ENCODE data around the gene PIK3R3. TPM values are rescaled to one million over a fixed set of nuclear protein-coding genes. Genes with fewer than 3 reads are reported as not detected.

Gene PIK3R3
- total and polyA plus RNA-seq, 9 of the 15 experiments (the other 6 are each of a cell fraction or from before 2014, with no cell fraction given), result 1.4 to 7.7 (median 4.6) TPM

- TF ChIP-seq, protein P1, sequence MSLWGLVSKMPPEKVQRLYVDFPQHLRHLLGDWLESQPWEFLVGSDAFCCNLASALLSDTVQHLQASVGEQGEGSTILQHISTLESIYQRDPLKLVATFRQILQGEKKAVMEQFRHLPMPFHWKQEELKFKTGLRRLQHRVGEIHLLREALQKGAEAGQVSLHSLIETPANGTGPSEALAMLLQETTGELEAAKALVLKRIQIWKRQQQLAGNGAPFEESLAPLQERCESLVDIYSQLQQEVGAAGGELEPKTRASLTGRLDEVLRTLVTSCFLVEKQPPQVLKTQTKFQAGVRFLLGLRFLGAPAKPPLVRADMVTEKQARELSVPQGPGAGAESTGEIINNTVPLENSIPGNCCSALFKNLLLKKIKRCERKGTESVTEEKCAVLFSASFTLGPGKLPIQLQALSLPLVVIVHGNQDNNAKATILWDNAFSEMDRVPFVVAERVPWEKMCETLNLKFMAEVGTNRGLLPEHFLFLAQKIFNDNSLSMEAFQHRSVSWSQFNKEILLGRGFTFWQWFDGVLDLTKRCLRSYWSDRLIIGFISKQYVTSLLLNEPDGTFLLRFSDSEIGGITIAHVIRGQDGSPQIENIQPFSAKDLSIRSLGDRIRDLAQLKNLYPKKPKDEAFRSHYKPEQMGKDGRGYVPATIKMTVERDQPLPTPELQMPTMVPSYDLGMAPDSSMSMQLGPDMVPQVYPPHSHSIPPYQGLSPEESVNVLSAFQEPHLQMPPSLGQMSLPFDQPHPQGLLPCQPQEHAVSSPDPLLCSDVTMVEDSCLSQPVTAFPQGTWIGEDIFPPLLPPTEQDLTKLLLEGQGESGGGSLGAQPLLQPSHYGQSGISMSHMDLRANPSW (CRISPR knock-in tag; IDR thresholded peaks at IDR 0.05), result 0 out of 2 replicates have a peak, but pooled peaks have one; percentile 59
- TF ChIP-seq KAT8 (IDR thresholded peaks at IDR 0.05; ENCODE audit: low read depth), result no peak
- no peak for TF ChIP-seq CUX1 (CRISPR knock-in tag; IDR thresholded peaks at IDR 0.05)
- no peak for TF ChIP-seq HDAC1 (IDR thresholded peaks at IDR 0.05)
- TF ChIP-seq E4F1 (CRISPR knock-in tag; IDR thresholded peaks at IDR 0.05; ENCODE audit: borderline replicate concordance), result no peak
- no peak for TF ChIP-seq IRF9 (tag; IDR thresholded peaks at IDR 0.05)
- TF ChIP-seq MAZ (CRISPR knock-in tag; conservative IDR thresholded peaks at IDR 0.05 in 1 of 2, IDR thresholded peaks at IDR 0.05 in 1 of 2), result no peak
- TF ChIP-seq ZNF592 (IDR thresholded peaks at IDR 0.05), result no peak
- no peak for TF ChIP-seq POLR2AphosphoS2 (IDR thresholded peaks at IDR 0.05; ENCODE audit: low read length)
- no peak for TF ChIP-seq ZNF444 (CRISPR knock-in tag; IDR thresholded peaks at IDR 0.05)
- TF ChIP-seq FOXJ2 (tag; IDR thresholded peaks at IDR 0.05), result no peak
These were observed 41.0 kb upstream of the PIK3R3 start (continued) for GRCh38 chr1:46173361-46173856.

All from K562 (cell line).